ENCODE data around the gene PRR20C. TPM values are rescaled to one million over a fixed set of nuclear protein-coding genes. Genes with fewer than 3 reads are reported as not detected.
"Not testable (repeated sequence)": the region's sequence is repeated elsewhere in the genome, so short reads cannot be mapped to it uniquely, and the experiment has no call there.

Gene PRR20C
- not detected in 2 replicates for total RNA-seq (2014; rRNA removed; shearing (Covaris generic))

GRCh38 chr13:57153761-57154160, at the start of gene PRR20C:
Gene PRR20C (plus strand): TSS chr13:57154061. CDS start chr13:57154448, 387 bp downstream.
- DNase-seq (ENCODE audit: low spot score); in situ Hi-C loops (cut with HindIII; ENCODE audit: low sequenced_read_pairs): not testable (repeated sequence)

- in situ Hi-C loops (cut with HindIII; ENCODE audit: low sequenced_read_pairs), result no loop called here
- DNase-seq (ENCODE audit: low spot score), result no peak
These were observed 38.9 kb upstream of the PRR20C start for GRCh38 chr13:57114945-57115344.

- peak; percentile 74 for DNase-seq (ENCODE audit: low spot score)
- in situ Hi-C loops (cut with HindIII; ENCODE audit: low sequenced_read_pairs), result no loop called here
These were observed 30.2 kb upstream of the PRR20C start for GRCh38 chr13:57123681-57124080.

GRCh38 chr13:57128909-57129308, 25.0 kb upstream of the PRR20C start:
- no peak for DNase-seq (ENCODE audit: low spot score)
- in situ Hi-C loops (cut with HindIII; ENCODE audit: low sequenced_read_pairs), result no loop called here

- no peak for DNase-seq (ENCODE audit: low spot score)
- in situ Hi-C loops (cut with HindIII; ENCODE audit: low sequenced_read_pairs), result no loop called here
These were observed 17.8 kb upstream of the PRR20C start for GRCh38 chr13:57136093-57136492.

- in situ Hi-C loops (cut with HindIII; ENCODE audit: low sequenced_read_pairs), result no loop called here
- no peak for DNase-seq (ENCODE audit: low spot score)
These were observed 16.3 kb upstream of the PRR20C start for GRCh38 chr13:57137585-57137984.

- DNase-seq (ENCODE audit: low spot score), result no peak
- in situ Hi-C loops (cut with HindIII; ENCODE audit: low sequenced_read_pairs), result no loop called here
These were observed 14.9 kb upstream of the PRR20C start for GRCh38 chr13:57138988-57139387.

GRCh38 chr13:57139781-57140180, 14.1 kb upstream of the PRR20C start:
- in situ Hi-C loops (cut with HindIII; ENCODE audit: low sequenced_read_pairs); DNase-seq (ENCODE audit: low spot score): not testable (repeated sequence)

GRCh38 chr13:57140235-57140968, 13.5 kb upstream of the PRR20C start, which contains the start of gene PRR20A:
Gene PRR20A (plus strand): TSS chr13:57140918. CDS start chr13:57141305, 387 bp downstream.
- in situ Hi-C loops (cut with HindIII; ENCODE audit: low sequenced_read_pairs); DNase-seq (ENCODE audit: low spot score): not testable (repeated sequence)

GRCh38 chr13:57147188-57147587, 6.7 kb upstream of the PRR20C start, which contains the start of gene PRR20B:
Gene PRR20B (plus strand): TSS chr13:57147488. CDS start chr13:57147875, 387 bp downstream.
- in situ Hi-C loops (cut with HindIII; ENCODE audit: low sequenced_read_pairs); DNase-seq (ENCODE audit: low spot score): not testable (repeated sequence)

- in situ Hi-C loops (cut with HindIII; ENCODE audit: low sequenced_read_pairs); DNase-seq (ENCODE audit: low spot score): not testable (repeated sequence)
These were observed 5.8 kb upstream of the PRR20C start for GRCh38 chr13:57148106-57148505.

GRCh38 chr13:57160332-57160731, 6.5 kb downstream of the PRR20C start, which contains the start of gene PRR20D:
Gene PRR20D (plus strand): TSS chr13:57160632. CDS start chr13:57161019, 387 bp downstream.
- DNase-seq (ENCODE audit: low spot score); in situ Hi-C loops (cut with HindIII; ENCODE audit: low sequenced_read_pairs): not testable (repeated sequence)

GRCh38 chr13:57166897-57167296, 13.0 kb downstream of the PRR20C start, which contains the start of gene PRR20E:
Gene PRR20E (plus strand): TSS chr13:57167197. CDS start chr13:57167584, 387 bp downstream.
- in situ Hi-C loops (cut with HindIII; ENCODE audit: low sequenced_read_pairs); DNase-seq (ENCODE audit: low spot score): not testable (repeated sequence)

- no peak for DNase-seq (ENCODE audit: low spot score)
- in situ Hi-C loops (cut with HindIII; ENCODE audit: low sequenced_read_pairs), result no loop called here
These were observed 37.8 kb downstream of the PRR20C start for GRCh38 chr13:57191667-57192066.

Other genes starting within 250 kb of the PRR20C start
- gene PRR20A, start 13.1 kb upstream of the PRR20C start, total RNA-seq (2014; rRNA removed; shearing (Covaris generic)), result not detected in 2 replicates
- gene PRR20B, start 6.6 kb upstream of the PRR20C start, total RNA-seq (2014; rRNA removed; shearing (Covaris generic)), result not detected in 2 replicates
- gene PRR20D, start 6.6 kb downstream of the PRR20C start, total RNA-seq (2014; rRNA removed; shearing (Covaris generic)), result not detected in 2 replicates
- gene PRR20E, start 13.1 kb downstream of the PRR20C start, total RNA-seq (2014; rRNA removed; shearing (Covaris generic)), result not detected in 2 replicates

Data from G401 (cell line).